Hepatocyte (in vitro differentiated cells): ENCODE measurements around the gene CFHR5. TPM values are rescaled to one million over a fixed set of nuclear protein-coding genes. Genes with fewer than 3 reads are reported as not detected.

ENCODE experiments used
- DNase-seq: peaks from one replicate; pipeline ENCODE4 v3.0.0-alpha.2; 2016; ENCODE audit warnings: low spot score
- H2AFZ ChIP-seq: fragments of 200-600 bp; sonication (generic); 2 replicates; pipeline ENCODE4 v1.6.0; 2016; ENCODE audit warnings: antibody characterized with exemption, mild to moderate bottlenecking
- H3K27ac ChIP-seq: fragments of 200-600 bp; sonication (generic); 2 replicates; pipeline ENCODE4 v1.5.1; 2016; ENCODE audit warnings: mild to moderate bottlenecking
- H3K27me3 ChIP-seq: fragments of 200-600 bp; sonication (generic); 2 replicates; pipeline ENCODE4 v1.6.1; 2016
- H3K36me3 ChIP-seq: fragments of 200-600 bp; sonication (generic); replicated peaks from 2 replicates; pipeline ENCODE4 v1.5.1; 2016; ENCODE audit warnings: low read depth; ENCODE audit not compliant: insufficient read depth
- H3K4me1 ChIP-seq: fragments of 200-600 bp; sonication (generic); 2 replicates; pipeline ENCODE4 v1.5.1; 2016; ENCODE audit warnings: mild to moderate bottlenecking, moderate library complexity; ENCODE audit not compliant: insufficient read depth
- H3K4me2 ChIP-seq: fragments of 200-600 bp; sonication (generic); 2 replicates; pipeline ENCODE4 v1.6.0; 2016
- H3K4me3 ChIP-seq: fragments of 200-600 bp; sonication (generic); 2 replicates; pipeline ENCODE4 v1.5.1; 2016; ENCODE audit warnings: mild to moderate bottlenecking
- H3K79me2 ChIP-seq: fragments of 200-600 bp; sonication (generic); 2 replicates; pipeline ENCODE4 v1.6.0; 2017; ENCODE audit warnings: mild to moderate bottlenecking
- H3K9me2 ChIP-seq: fragments of 200-600 bp; sonication (generic); replicated peaks from 2 replicates; pipeline ENCODE4 v1.6.0; 2017; ENCODE audit warnings: mild to moderate bottlenecking; ENCODE audit not compliant: insufficient read depth
- H3K9me3 ChIP-seq: fragments of 200-600 bp; sonication (generic); 2 replicates; pipeline ENCODE4 v1.5.1; 2016; ENCODE audit warnings: low read depth, mild to moderate bottlenecking
- H4K20me1 ChIP-seq: fragments of 200-600 bp; sonication (generic); 2 replicates; pipeline ENCODE4 v1.6.0; 2016; ENCODE audit warnings: mild to moderate bottlenecking; ENCODE audit not compliant: insufficient read depth, poor library complexity, severe bottlenecking
- EZH2 ChIP-seq: fragments of 200-600 bp; sonication (generic); IDR thresholded peaks from 2 replicates; pipeline ENCODE4 v1.6.1; 2016; ENCODE audit warnings: antibody characterized with exemption, mild to moderate bottlenecking, borderline replicate concordance
- EZH2phosphoT487 ChIP-seq: fragments of 200-600 bp; sonication (generic); IDR thresholded peaks from one replicate; pipeline ENCODE4 v1.6.1; 2018; ENCODE audit warnings: antibody characterized with exemption, mild to moderate bottlenecking, low read depth, moderate library complexity; ENCODE audit not compliant: unreplicated experiment, severe bottlenecking
- WGBS: methylation state at CpG from one replicate; pipeline ENCODE4 v1.1.6; 2016; ENCODE audit warnings: low lambda C conversion rate; ENCODE audit errors: missing lambda C conversion rate; 5-methylcytosine and 5-hydroxymethylcytosine counted together
- polyA plus RNA-seq: library from polyadenylated mRNA; unstranded; fragments of >200 nt; fragmentation: Nextera tagmentation; extraction: Ambion mirVana; gene quantifications from 2 replicates; pipeline ENCODE4 v1.2.1, GENCODE V29; 2016
- small RNA-seq: library from RNA; depleted of rRNA; stranded (forward); fragments of <200 nt; gene quantifications from one replicate; pipeline ENCODE3, GENCODE V24; 2014
- total RNA-seq: library from RNA; depleted of rRNA; stranded (reverse); fragments of >200 nt; gene quantifications from 2 replicates; pipeline ENCODE4 v1.2.3, GENCODE V29; 2014
- TF ChIP-seq, protein P1 (sequence below): fragments of 200-600 bp; sonication (generic); IDR thresholded peaks from 2 replicates; pipeline ENCODE4 v1.5.1; 2016; ENCODE audit warnings: antibody characterized with exemption, mild to moderate bottlenecking; ENCODE audit not compliant: poor library complexity

CFHR5 gene
- total and polyA plus RNA-seq, 2 experiments from 2014 or later, result 0.36 to 0.77 TPM

- no peaks in the 10 kb centered on the region for H4K20me1 ChIP-seq
- no peak overlapping the region for H3K27ac ChIP-seq
- no peaks in the 10 kb centered on the region for H3K9me3 ChIP-seq
- H3K4me3 ChIP-seq, result no peak overlapping the region
- TF ChIP-seq EZH2, result no peak
- TF ChIP-seq EZH2phosphoT487, result no peak
- TF ChIP-seq, protein P1, sequence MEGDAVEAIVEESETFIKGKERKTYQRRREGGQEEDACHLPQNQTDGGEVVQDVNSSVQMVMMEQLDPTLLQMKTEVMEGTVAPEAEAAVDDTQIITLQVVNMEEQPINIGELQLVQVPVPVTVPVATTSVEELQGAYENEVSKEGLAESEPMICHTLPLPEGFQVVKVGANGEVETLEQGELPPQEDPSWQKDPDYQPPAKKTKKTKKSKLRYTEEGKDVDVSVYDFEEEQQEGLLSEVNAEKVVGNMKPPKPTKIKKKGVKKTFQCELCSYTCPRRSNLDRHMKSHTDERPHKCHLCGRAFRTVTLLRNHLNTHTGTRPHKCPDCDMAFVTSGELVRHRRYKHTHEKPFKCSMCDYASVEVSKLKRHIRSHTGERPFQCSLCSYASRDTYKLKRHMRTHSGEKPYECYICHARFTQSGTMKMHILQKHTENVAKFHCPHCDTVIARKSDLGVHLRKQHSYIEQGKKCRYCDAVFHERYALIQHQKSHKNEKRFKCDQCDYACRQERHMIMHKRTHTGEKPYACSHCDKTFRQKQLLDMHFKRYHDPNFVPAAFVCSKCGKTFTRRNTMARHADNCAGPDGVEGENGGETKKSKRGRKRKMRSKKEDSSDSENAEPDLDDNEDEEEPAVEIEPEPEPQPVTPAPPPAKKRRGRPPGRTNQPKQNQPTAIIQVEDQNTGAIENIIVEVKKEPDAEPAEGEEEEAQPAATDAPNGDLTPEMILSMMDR, result no peak
- no peaks in the 10 kb centered on the region for H3K36me3 ChIP-seq
- H3K27me3 ChIP-seq, result no peaks in the 10 kb centered on the region
- H3K4me1 ChIP-seq, result no peaks in the 10 kb centered on the region
- H2AFZ ChIP-seq, result no peak overlapping the region
- 80% methylated on average over 7 of the region's 7 CpGs for WGBS
- DNase-seq, result no peak
- H3K9me2 ChIP-seq, result no peaks in the 10 kb centered on the region
- H3K79me2 ChIP-seq, result no peaks in the 10 kb centered on the region
- H3K4me2 ChIP-seq, result no peak overlapping the region
Observed at GRCh38 chr1:197041486-197042353, 64.4 kb downstream of the CFHR5 start.

- no peaks in the 10 kb centered on the region for H3K9me3 ChIP-seq
- no peaks in the 10 kb centered on the region for H4K20me1 ChIP-seq
- DNase-seq, result no peak
- no peak overlapping the region for H2AFZ ChIP-seq
- H3K4me3 ChIP-seq, result no peak overlapping the region
- no peak overlapping the region for H3K27ac ChIP-seq
- H3K4me2 ChIP-seq, result no peak overlapping the region
- H3K9me2 ChIP-seq, result no peaks in the 10 kb centered on the region
- no peaks in the 10 kb centered on the region for H3K36me3 ChIP-seq
- H3K4me1 ChIP-seq, result no peaks in the 10 kb centered on the region
- no peak for TF ChIP-seq EZH2
- TF ChIP-seq EZH2phosphoT487, result no peak
- TF ChIP-seq, protein P1, result no peak
- 67% methylated on average over 3 of the region's 4 CpGs for WGBS
- no peaks in the 10 kb centered on the region for H3K79me2 ChIP-seq
- H3K27me3 ChIP-seq, result no peaks in the 10 kb centered on the region
Observed at GRCh38 chr1:197042676-197043341, 65.5 kb downstream of the CFHR5 start.

GRCh38 chr1:197049100-197049499, 71.7 kb downstream of the CFHR5 start:
- Histone ChIP-seq H4K20me1 (no peaks in the 10 kb centered on the region), H3K4me2 (no peak overlapping the region), H3K79me2 (no peaks in the 10 kb centered on the region), H3K4me1 (no peaks in the 10 kb centered on the region), H2AFZ (no peak overlapping the region), H3K27me3 (no peaks in the 10 kb centered on the region), H3K36me3 (no peaks in the 10 kb centered on the region), H3K27ac (no peak overlapping the region), H3K9me3 (no peaks in the 10 kb centered on the region), H3K4me3 (no peak overlapping the region), H3K9me2 (no peaks in the 10 kb centered on the region)
- TF ChIP-seq EZH2phosphoT487 (no peak), EZH2 (no peak)
- TF ChIP-seq, protein P1, result no peak
- no peak for DNase-seq

Small RNAs within 50 kb of the gene (small RNA-seq; reads per million reads assigned to genes)
- not detected for gene AL139418.1

Other genes starting within 250 kb of the CFHR5 start
- 1.7 and 1.8 TPM in 2 replicates for gene CFHR3, start 202.7 kb upstream of the CFHR5 start, total RNA-seq
- 1.7 and 2.3 TPM in 2 replicates for gene CFHR3, start 202.7 kb upstream of the CFHR5 start, polyA plus RNA-seq
- 51.1 and 58.2 TPM in 2 replicates for gene CFHR1, start 157.8 kb upstream of the CFHR5 start, total RNA-seq
- gene CFHR1, start 157.8 kb upstream of the CFHR5 start, polyA plus RNA-seq, result 19.9 and 33.1 TPM in 2 replicates
- 2.1 and 3.4 TPM in 2 replicates for gene CFHR4, start 89.5 kb upstream of the CFHR5 start, total RNA-seq
- 0.21 and 1.2 TPM in 2 replicates for gene CFHR4, start 89.5 kb upstream of the CFHR5 start, polyA plus RNA-seq
- gene CFHR2, start 33.8 kb upstream of the CFHR5 start, total RNA-seq, result 16.9 and 35.6 TPM in 2 replicates
- gene CFHR2, start 33.8 kb upstream of the CFHR5 start, polyA plus RNA-seq, result 6.8 and 9.6 TPM in 2 replicates
- gene F13B, start 89.7 kb downstream of the CFHR5 start, total RNA-seq, result 11.3 and 12.3 TPM in 2 replicates
- 4.7 and 5.5 TPM in 2 replicates for gene F13B, start 89.7 kb downstream of the CFHR5 start, polyA plus RNA-seq
- gene ASPM, start 169.1 kb downstream of the CFHR5 start, total RNA-seq, result 7.6 and 8.2 TPM in 2 replicates
- 2.8 and 3.2 TPM in 2 replicates for gene ASPM, start 169.1 kb downstream of the CFHR5 start, polyA plus RNA-seq
- 16.2 and 16.6 TPM in 2 replicates for gene ZBTB41, start 223.7 kb downstream of the CFHR5 start, total RNA-seq
- 1.5 and 2.0 TPM in 2 replicates for gene ZBTB41, start 223.7 kb downstream of the CFHR5 start, polyA plus RNA-seq